WTC11 (cell line): ENCODE results near the gene PITPNM1. TPM values are rescaled to one million over a fixed set of nuclear protein-coding genes. Genes with fewer than 3 reads are reported as not detected.

Source experiments
- ATAC-seq: fragments of 200-7000 bp; cut with Tn5 transposase; 2 replicates; pipeline ENCODE4 v1.10.0; 2021; ENCODE audit warnings: mild to moderate bottlenecking, moderate library complexity
- CTCF ChIA-PET: fragments of 300-600 bp; sonication (Branson Sonifier 250); formaldehyde crosslinking; loops from one replicate; lab custom pipeline; 2021; ENCODE audit warnings: antibody characterized with exemption; lab: Charles Lee
- POLR2A ChIA-PET: fragments of 350-600 bp; sonication (Branson Sonifier 250); formaldehyde crosslinking; loops from one replicate; lab custom pipeline; 2021; ENCODE audit warnings: antibody characterized with exemption; lab: Charles Lee
- DNase-seq: peaks from one replicate; pipeline ENCODE4 v3.0.0; 2021; ENCODE audit warnings: low spot score
- H3K27ac Mint-ChIP-seq: 2 replicates; pipeline ENCODE4 v1.8.0; 2021; ENCODE audit warnings: mixed read lengths
- H3K27me3 Mint-ChIP-seq: 2 replicates; pipeline ENCODE4 v1.8.0; 2021; ENCODE audit warnings: low read depth, mild to moderate bottlenecking, moderate library complexity, mixed read lengths
- H3K36me3 Mint-ChIP-seq: 2 replicates; pipeline ENCODE4 v1.8.0; 2021; ENCODE audit warnings: mixed read lengths
- H3K4me1 Mint-ChIP-seq: 2 replicates; pipeline ENCODE4 v1.8.0; 2022; ENCODE audit warnings: mixed read lengths
- H3K4me3 Mint-ChIP-seq: 2 replicates; pipeline ENCODE4 v1.8.0; 2021; ENCODE audit warnings: mild to moderate bottlenecking, moderate library complexity, mixed read lengths
- H3K9me3 Mint-ChIP-seq: 2 replicates; pipeline ENCODE4 v1.8.0; 2021; ENCODE audit warnings: mixed read lengths
- AR ChIP-seq: fragments of 250-450 bp; sonication (Bioruptor Pico); IDR thresholded peaks from 2 replicates; pipeline ENCODE4 v1.9.0; 2021; ENCODE audit warnings: mild to moderate bottlenecking
- CBFB ChIP-seq: sonication (generic); formaldehyde crosslinking; IDR thresholded peaks from 2 replicates; pipeline ENCODE4 v1.8.1; 2022; ENCODE audit warnings: mild to moderate bottlenecking, low read depth, missing genetic modification reagents
- E2F4 ChIP-seq: sonication (generic); formaldehyde crosslinking; IDR thresholded peaks from 2 replicates; pipeline ENCODE4 v1.8.1; 2022; ENCODE audit warnings: low read depth, mild to moderate bottlenecking, moderate library complexity, missing genetic modification reagents, borderline replicate concordance
- E2F5 ChIP-seq: sonication (generic); formaldehyde crosslinking; IDR thresholded peaks from 2 replicates; pipeline ENCODE4 v1.8.1; 2022; ENCODE audit warnings: mild to moderate bottlenecking, moderate library complexity, missing genetic modification reagents
- EMX1 ChIP-seq: fragments of 250-450 bp; sonication (Bioruptor Pico); IDR thresholded peaks from 2 replicates; pipeline ENCODE4 v1.8.0; 2021; ENCODE audit warnings: mild to moderate bottlenecking
- ERG ChIP-seq: fragments of 250-450 bp; sonication (Bioruptor Pico); IDR thresholded peaks from 2 replicates; pipeline ENCODE4 v1.8.0; 2021; ENCODE audit warnings: mild to moderate bottlenecking
- GABPB1 ChIP-seq: sonication (generic); formaldehyde crosslinking; IDR thresholded peaks from 2 replicates; pipeline ENCODE4 v1.8.1; 2023; ENCODE audit warnings: mild to moderate bottlenecking, missing genetic modification reagents
- HMGXB4 ChIP-seq: sonication (generic); formaldehyde crosslinking; IDR thresholded peaks from 2 replicates; pipeline ENCODE4 v1.8.1; 2023; ENCODE audit warnings: mild to moderate bottlenecking, moderate library complexity, missing genetic modification reagents
- IRF1 ChIP-seq: sonication (generic); formaldehyde crosslinking; IDR thresholded peaks from 2 replicates; pipeline ENCODE4 v1.8.0; 2023; ENCODE audit warnings: missing genetic modification reagents
- MXD4 ChIP-seq: fragments of 250-450 bp; sonication (Bioruptor Pico); IDR thresholded peaks from 2 replicates; pipeline ENCODE4 v1.8.0; 2021; ENCODE audit warnings: mild to moderate bottlenecking, moderate library complexity, borderline replicate concordance
- NFATC4 ChIP-seq: fragments of 250-450 bp; sonication (Bioruptor Pico); IDR thresholded peaks from 2 replicates; pipeline ENCODE4 v1.9.0; 2021; ENCODE audit warnings: mild to moderate bottlenecking
- NR3C1 ChIP-seq: sonication (generic); formaldehyde crosslinking; conservative IDR thresholded peaks from 2 replicates; pipeline ENCODE4 v1.8.1; 2023; ENCODE audit warnings: low read depth, mild to moderate bottlenecking, missing genetic modification reagents
- OVOL2 ChIP-seq: fragments of 250-450 bp; sonication (Bioruptor Pico); IDR thresholded peaks from 2 replicates; pipeline ENCODE4 v1.9.0; 2021; ENCODE audit warnings: mild to moderate bottlenecking, borderline replicate concordance
- PRDM15 ChIP-seq: sonication (generic); formaldehyde crosslinking; IDR thresholded peaks from 2 replicates; pipeline ENCODE4 v1.8.0; 2022; ENCODE audit warnings: missing genetic modification reagents
- ZNF138 ChIP-seq: sonication (generic); formaldehyde crosslinking; conservative IDR thresholded peaks from 2 replicates; pipeline ENCODE4 v1.8.1; 2022; ENCODE audit warnings: mild to moderate bottlenecking, moderate library complexity, missing genetic modification reagents
- ZNF671 ChIP-seq: fragments of 250-450 bp; sonication (Bioruptor Pico); IDR thresholded peaks from 2 replicates; pipeline ENCODE4 v1.8.0; 2021; ENCODE audit warnings: mild to moderate bottlenecking
- ZSCAN18 ChIP-seq: fragments of 250-450 bp; sonication (Bioruptor Pico); IDR thresholded peaks from 2 replicates; pipeline ENCODE4 v2.1.2; 2022; ENCODE audit warnings: mild to moderate bottlenecking, moderate library complexity
- total RNA-seq: library from RNA; stranded (reverse); gene quantifications from 3 replicates; pipeline ENCODE4 v1.2.3, GENCODE V29; 2021

Gene PITPNM1
- total RNA-seq, 1 experiment from 2014 or later, result 55.4 TPM

GRCh38 chr11:67448220-67448609, 56.9 kb downstream of the PITPNM1 start:
- Mint-ChIP-seq H3K27ac (no peak overlapping the region), H3K4me1 (0 out of 2 replicates have a peak, but pooled peaks cover 3% of the 10 kb centered on the region), H3K4me3 (no peak overlapping the region), H3K9me3 (no peaks in the 10 kb centered on the region), H3K27me3 (peaks cover 10% of the 10 kb centered on the region), H3K36me3 (no peaks in the 10 kb centered on the region)
- ChIA-PET CTCF (interaction anchor here (1.0 to 1.1 kb wide), 2 partner anchors 47 to 131 kb away, joined by 5 to 6 read pairs; partner anchors contain the start of gene PPP1CA), POLR2A (no interaction called here)
- ATAC-seq (no peak), DNase-seq (no peak)
- TF ChIP-seq AR (CRISPR knock-in tag) (no peak), ZNF138 (no peak), ZNF671 (CRISPR knock-in tag) (no peak), CBFB (CRISPR knock-in tag) (no peak), OVOL2 (no peak), NR3C1 (CRISPR knock-in tag) (no peak), HMGXB4 (no peak), ERG (CRISPR knock-in tag) (no peak), IRF1 (CRISPR knock-in tag) (no peak), ZSCAN18 (CRISPR knock-in tag) (no peak), E2F5 (CRISPR knock-in tag) (no peak), GABPB1 (CRISPR knock-in tag) (no peak), PRDM15 (CRISPR knock-in tag) (no peak), NFATC4 (no peak), EMX1 (CRISPR knock-in tag) (no peak), MXD4 (CRISPR knock-in tag) (no peak), E2F4 (CRISPR knock-in tag) (no peak)
